ENCODE data around the gene PCDHGB4.
A peak's percentile ranks its signal among the peaks of the same experiment; 100 is the strongest.
"Not testable (repeated sequence)": the region's sequence is repeated elsewhere in the genome, so short reads cannot be mapped to it uniquely, and the experiment has no call there.

The PCDHGB4 gene

GRCh38 chr5:141402553-141403243, 15.2 kb downstream of the PCDHGB4 start, which contains the start of gene PCDHGA9:
Gene PCDHGA9, plus strand, starts transcription at chr5:141402778. Its CDS starts 175 bp downstream, at chr5:141402953.
- no peak for DNase-seq

GRCh38 chr5:141403387-141403786, 15.9 kb downstream of the PCDHGB4 start:
- no peak for DNase-seq

GRCh38 chr5:141407790-141408505, 20.4 kb downstream of the PCDHGB4 start, which contains the start of gene PCDHGB6:
Gene PCDHGB6, plus strand, starts transcription at chr5:141408021. Its CDS starts 182 bp downstream, at chr5:141408203.
- not testable (repeated sequence) for DNase-seq

GRCh38 chr5:141409598-141410306, 22.3 kb downstream of the PCDHGB4 start:
- DNase-seq = no peak

GRCh38 chr5:141411575-141411974, 24.1 kb downstream of the PCDHGB4 start:
- DNase-seq = no peak

- DNase-seq = no peak
Measured at GRCh38 chr5:141412854-141413539, 25.5 kb downstream of the PCDHGB4 start, which contains the start of gene PCDHGA10. Gene PCDHGA10, plus strand, starts transcription at chr5:141412987. Its CDS starts 189 bp downstream, at chr5:141413176.

GRCh38 chr5:141413540-141414069, 26.1 kb downstream of the PCDHGB4 start:
- no peak for DNase-seq

GRCh38 chr5:141414548-141415274, 27.2 kb downstream of the PCDHGB4 start:
- DNase-seq = not testable (repeated sequence)

- DNase-seq = not testable (repeated sequence)
Measured at GRCh38 chr5:141415275-141415618, 27.7 kb downstream of the PCDHGB4 start.

GRCh38 chr5:141417494-141418172, 30.1 kb downstream of the PCDHGB4 start, which contains the start of gene PCDHGB7:
Gene PCDHGB7, plus strand, starts transcription at chr5:141417677. Its CDS starts 183 bp downstream, at chr5:141417860.
- DNase-seq = peak; percentile 47

- no peak for DNase-seq
Measured at GRCh38 chr5:141419074-141419880, 31.8 kb downstream of the PCDHGB4 start.

GRCh38 chr5:141420855-141421488, 33.5 kb downstream of the PCDHGB4 start, which contains the start of gene PCDHGA11:
Gene PCDHGA11, plus strand, starts transcription at chr5:141421051. Its CDS starts 177 bp downstream, at chr5:141421228.
- no peak for DNase-seq

- no peak for DNase-seq
Measured at GRCh38 chr5:141421489-141421855, 34.0 kb downstream of the PCDHGB4 start.

GRCh38 chr5:141422742-141423291, 35.3 kb downstream of the PCDHGB4 start:
- DNase-seq = no peak

GRCh38 chr5:141427783-141428426, 40.4 kb downstream of the PCDHGB4 start:
- no peak for DNase-seq

GRCh38 chr5:141430332-141431113, 43.0 kb downstream of the PCDHGB4 start, which contains the start of gene PCDHGA12:
Gene PCDHGA12, plus strand, starts transcription at chr5:141430507. Its CDS starts 253 bp downstream, at chr5:141430760.
- DNase-seq = no peak

- DNase-seq = no peak
Measured at GRCh38 chr5:141431286-141431685, 43.8 kb downstream of the PCDHGB4 start.

- not testable (repeated sequence) for DNase-seq
Measured at GRCh38 chr5:141432308-141432707, 44.8 kb downstream of the PCDHGB4 start.

All from GOT3 (cell line).